IPS-NIHi7 (cell line): ENCODE results near the gene SPRR2A.
"Not testable (repeated sequence)": the region's sequence is repeated elsewhere in the genome, so short reads cannot be mapped to it uniquely, and the experiment has no call there.

Experiments used
- DNase-seq: peaks from one replicate; pipeline ENCODE4 v3.0.0; 2012; ENCODE audit warnings: mixed read lengths; ENCODE audit errors: extremely low spot score

Gene SPRR2A

GRCh38 chr1:153057375-153057774 lies at the start of gene SPRR2A:
SPRR2A (minus strand) TSS chr1:153057512; CDS start chr1:153056735, 777 bp downstream.
- DNase-seq: no peak

GRCh38 chr1:153100245-153100644 lies 42.9 kb upstream of the SPRR2A start:
- no peak for DNase-seq

- no peak for DNase-seq
These were observed 42.2 kb upstream of the SPRR2A start for GRCh38 chr1:153099461-153100045.

GRCh38 chr1:153095764-153096163 lies 38.5 kb upstream of the SPRR2A start:
- no peak for DNase-seq

- no peak for DNase-seq
These were observed 37.1 kb upstream of the SPRR2A start, which contains the start of gene SPRR2E for GRCh38 chr1:153094426-153094825. SPRR2E (minus strand) TSS chr1:153094526; CDS start chr1:153093751, 775 bp downstream.

GRCh38 chr1:153087652-153088051 lies 30.3 kb upstream of the SPRR2A start:
- DNase-seq: no peak

GRCh38 chr1:153081736-153082135 lies 24.4 kb upstream of the SPRR2A start:
- no peak for DNase-seq

GRCh38 chr1:153072806-153073726 lies 15.8 kb upstream of the SPRR2A start:
- no peak for DNase-seq

GRCh38 chr1:153071511-153071910 lies 14.2 kb upstream of the SPRR2A start, which contains the start of gene SPRR2B:
SPRR2B (minus strand) TSS chr1:153071611; CDS start chr1:153070839, 772 bp downstream.
- DNase-seq: no peak

GRCh38 chr1:153070243-153070642 lies 12.9 kb upstream of the SPRR2A start:
- no peak for DNase-seq

- peak; percentile 8 for DNase-seq
These were observed 1.8 kb upstream of the SPRR2A start for GRCh38 chr1:153058826-153059784.

- no peak for DNase-seq
These were observed 842 bp upstream of the SPRR2A start for GRCh38 chr1:153058154-153058553.

- not testable (repeated sequence) for DNase-seq
These were observed 1.2 kb downstream of the SPRR2A start for GRCh38 chr1:153056111-153056510.

GRCh38 chr1:153049211-153049610 lies 8.1 kb downstream of the SPRR2A start:
- DNase-seq: no peak

- no peak for DNase-seq
These were observed 16.2 kb downstream of the SPRR2A start, which contains the start of gene SPRR2D for GRCh38 chr1:153040950-153041631. SPRR2D (minus strand) TSS chr1:153041120; CDS start chr1:153040346, 774 bp downstream.

- DNase-seq: no peak
These were observed 22.1 kb downstream of the SPRR2A start for GRCh38 chr1:153035211-153035610.

- peak; percentile 56 for DNase-seq
These were observed 24.5 kb downstream of the SPRR2A start for GRCh38 chr1:153032677-153033308.

GRCh38 chr1:153032073-153032472 lies 25.2 kb downstream of the SPRR2A start:
- no peak for DNase-seq

GRCh38 chr1:153030895-153031294 lies 26.4 kb downstream of the SPRR2A start, which contains the start of gene SPRR1B:
SPRR1B (plus strand) TSS chr1:153031203; CDS start chr1:153032346, 1,143 bp downstream.
- DNase-seq: no peak

GRCh38 chr1:153028766-153029165 lies 28.5 kb downstream of the SPRR2A start:
- DNase-seq: no peak
